K562 (cell line): Measurements from ENCODE around the gene CCL19. TPM values are rescaled to one million over a fixed set of nuclear protein-coding genes. Genes with fewer than 3 reads are reported as not detected.

Source experiments
- KAT7 ChIP-seq: sonication (generic); formaldehyde crosslinking; IDR thresholded peaks from 2 replicates; pipeline ENCODE4 v1.8.0; 2022; ENCODE audit warnings: missing genetic modification reagents, mild to moderate bottlenecking, borderline replicate concordance
- MBD1 ChIP-seq: fragments of 250-450 bp; sonication (Bioruptor Pico); IDR thresholded peaks from 2 replicates; pipeline ENCODE4 v1.8.0; 2022; ENCODE audit warnings: inconsistent platforms
- MCM5 ChIP-seq: fragments of 450-650 bp; IDR thresholded peaks from 2 replicates; pipeline ENCODE4 v1.6.1; 2016; ENCODE audit warnings: low read depth
- NR2C1 ChIP-seq, 2 experiments: fragments of 450-650 bp; IDR thresholded peaks; 2 replicates each; pipeline ENCODE4 v1.6.1; 2017; ENCODE audit warnings: mild to moderate bottlenecking in 2 of 2, antibody characterized with exemption in 1 of 2, inconsistent platforms in 1 of 2, missing compliant biosample characterization in 1 of 2, missing genetic modification characterization in 1 of 2
- PHB2 ChIP-seq: fragments of 450-650 bp; IDR thresholded peaks from 2 replicates; pipeline ENCODE4 v1.6.1; 2017; ENCODE audit warnings: low read depth
- SIN3A ChIP-seq, 2 experiments: fragments of 150-350 bp in 1 of 2; IDR thresholded peaks; 2 replicates each; pipeline ENCODE4 v1.6.1; 2011 to 2016; ENCODE audit warnings: borderline replicate concordance in 2 of 2, low read depth in 2 of 2, low read length in 2 of 2, mild to moderate bottlenecking in 2 of 2, moderate library complexity in 2 of 2; ENCODE audit not compliant: control insufficient read depth in 1 of 2
- SMARCA5 ChIP-seq: fragments of 450-650 bp; IDR thresholded peaks from 2 replicates; pipeline ENCODE4 v1.6.1; 2016
- SPI1 ChIP-seq: IDR thresholded peaks from 2 replicates; pipeline ENCODE4 v1.6.1; 2011; ENCODE audit warnings: low read depth, low read length, control low read depth, borderline replicate concordance
- ZNF407 ChIP-seq: fragments of 450-650 bp; IDR thresholded peaks from 2 replicates; pipeline ENCODE4 v1.6.1; 2016; ENCODE audit warnings: low read depth
- polyA plus RNA-seq, 8 experiments: library from polyadenylated mRNA; depleted of rRNA in 4 of 8; stranded (reverse) in 5 of 8; unstranded in 3 of 8; fragments of >200 nt; fragmentation: Nextera tagmentation in 2 of 8; fragmentation: Illumina TruSeq in 1 of 8; extraction: Ambion mirVana in 2 of 8; extraction: Trizol in 1 of 8; gene quantifications; 2 replicates each; pipeline versions ENCODE4 v1.2.1 to v1.2.3, GENCODE V29; 2011 to 2014; ENCODE audit warnings: inconsistent platforms in 1 of 8, missing spikeins in 1 of 8
- total RNA-seq, 7 experiments: library from RNA; depleted of rRNA in 6 of 7; stranded (reverse); fragments of >200 nt in 6 of 7; fragmentation: Illumina TruSeq in 2 of 7; extraction: Trizol in 2 of 7; gene quantifications; 2 replicates each; pipeline versions ENCODE4 v1.2.1 to v1.2.3, GENCODE V29; 2011 to 2021; ENCODE audit warnings: low replicate concordance in 1 of 7

CCL19 gene
- total and polyA plus RNA-seq, 9 of the 15 experiments (the other 6 are each of a cell fraction or from before 2014, with no cell fraction given): not detected

- TF ChIP-seq ZNF407 (no peak), KAT7 (CRISPR knock-in tag) (no peak), SPI1 (peak; percentile 41; the same call in 1 of the 2 replicates), SMARCA5 (0 out of 2 replicates have a peak, but pooled peaks have one; percentile 76), PHB2 (no peak), SIN3A (IDR thresholded peaks at IDR 0.05; ENCODE audit: borderline replicate concordance in 2 of 2, control insufficient read depth in 1 of 2, low read depth in 2 of 2, low read length in 2 of 2) (peak; percentile 47 to 67; a peak in 2 of 4 replicates), MBD1 (CRISPR knock-in tag) (no peak), NR2C1 (IDR thresholded peaks at IDR 0.05) (peak; percentile 71), NR2C1 (tag; IDR thresholded peaks at IDR 0.05) (peak; percentile 48; the same call in 1 of the 2 replicates), MCM5 (no peak)
Observed at GRCh38 chr9:34651876-34652601, 39.0 kb downstream of the CCL19 start, which contains the start of gene IL11RA (continued).
